ENCODE results near the gene ATXN1. TPM values are rescaled to one million over a fixed set of nuclear protein-coding genes. Genes with fewer than 3 reads are reported as not detected.

ATXN1 gene
- total RNA-seq, 2 donors from 2014 or later: 121 to 135 TPM

DNA sequence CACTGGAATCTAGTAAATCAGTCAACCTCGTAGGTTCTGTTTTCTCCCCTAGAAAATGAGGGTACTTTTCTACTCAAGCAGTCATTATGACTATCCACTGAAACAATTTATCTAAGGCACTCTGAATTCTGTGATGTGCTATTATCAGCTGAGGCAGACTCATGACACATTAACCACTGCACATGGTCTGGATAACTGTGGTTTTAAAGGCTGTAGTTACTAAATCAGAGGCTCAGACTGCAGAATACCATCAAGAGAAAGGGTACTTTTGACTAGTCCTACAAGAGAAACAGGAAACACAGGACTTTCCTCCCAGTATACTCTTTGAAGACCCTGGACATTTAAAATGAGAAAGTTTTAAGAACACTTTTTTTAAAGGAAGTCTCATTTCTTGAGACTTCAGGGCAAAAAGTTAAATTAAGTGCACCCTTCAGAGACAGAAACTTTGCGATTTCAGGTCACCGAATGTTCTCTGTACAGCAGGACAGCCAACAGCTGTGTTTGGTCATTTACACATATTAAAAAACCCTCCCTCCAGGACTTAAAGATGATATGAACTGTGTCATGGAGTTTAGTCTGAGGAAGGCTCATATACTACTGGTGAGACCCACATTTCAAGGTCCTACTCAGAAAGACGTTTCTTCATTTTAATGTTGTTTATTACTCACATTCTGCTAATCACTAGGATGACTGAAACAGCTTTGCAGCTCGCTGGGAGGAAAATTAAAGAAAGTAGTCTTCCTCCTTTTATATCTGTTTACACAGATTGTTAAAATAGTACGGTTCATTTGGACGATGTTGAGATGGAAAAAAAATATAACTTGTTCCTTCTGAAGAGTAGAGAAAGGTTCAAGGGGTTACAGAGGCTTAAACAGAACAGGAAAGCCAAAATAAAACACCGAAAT, 19.9 kb downstream of the ATXN1 start:
- H3K4me1 Mint-ChIP-seq: peaks cover 65% of the 10 kb centered on the region
- no peak overlapping the region for H3K4me3 Mint-ChIP-seq
- no peak for DNase-seq
- no peaks in the 10 kb centered on the region for H3K27me3 Mint-ChIP-seq
- H3K27ac Mint-ChIP-seq: peak overlapping the region; percentile 41
- no peaks in the 10 kb centered on the region for H3K9me3 ChIP-seq (ENCODE audit: control insufficient read depth, low read length, poor library complexity, severe bottlenecking)
- ATAC-seq: peak; percentile 61
- H3K36me3 Mint-ChIP-seq (ENCODE audit: low read depth): peaks cover 7% of the 10 kb centered on the region

GRCh38 chr6:16740097-16740496, 21.2 kb downstream of the ATXN1 start:
- peaks cover 59% of the 10 kb centered on the region for H3K4me1 Mint-ChIP-seq

DNA sequence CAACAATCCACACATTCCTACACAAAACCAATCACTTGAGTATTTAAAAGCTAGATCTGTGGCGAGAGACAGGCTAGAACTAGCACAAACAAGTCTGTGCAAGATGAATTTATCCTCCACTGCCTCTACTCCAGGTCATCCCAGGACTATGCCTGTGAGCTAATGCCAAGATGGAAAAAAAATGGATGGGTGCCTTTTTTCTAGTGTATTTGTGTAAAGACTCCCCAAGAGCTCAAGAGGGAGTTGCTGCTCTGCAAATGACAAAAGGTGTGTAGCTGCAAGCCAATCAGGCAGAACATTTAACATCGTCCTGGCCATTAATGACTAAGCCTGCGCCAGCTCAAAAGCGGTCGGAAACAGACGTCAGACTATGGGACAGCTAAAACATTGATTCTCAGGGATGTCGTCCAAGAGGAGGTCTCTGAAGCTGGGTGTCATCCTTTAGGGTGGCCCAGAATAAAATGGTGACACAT, 21.9 kb downstream of the ATXN1 start:
- ATAC-seq (no peak), DNase-seq (no peak)
- no peak overlapping the region for H3K4me3 Mint-ChIP-seq
- peaks cover 54% of the 10 kb centered on the region for H3K4me1 Mint-ChIP-seq
- H3K27ac Mint-ChIP-seq: peak overlapping the region; percentile 39
- no peaks in the 10 kb centered on the region for H3K27me3 Mint-ChIP-seq
- H3K9me3 ChIP-seq (ENCODE audit: control insufficient read depth, low read length, poor library complexity, severe bottlenecking): no peaks in the 10 kb centered on the region
- peaks cover 7% of the 10 kb centered on the region for H3K36me3 Mint-ChIP-seq (ENCODE audit: low read depth)

More at GRCh38 chr6:16740097-16740496, 21.2 kb downstream of the ATXN1 start:
- no peak for ATAC-seq
- Mint-ChIP-seq H3K4me3 (no peak overlapping the region), H3K27ac (peak overlapping the region; percentile 39), H3K27me3 (no peaks in the 10 kb centered on the region), H3K36me3 (ENCODE audit: low read depth) (peaks cover 7% of the 10 kb centered on the region)
- no peaks in the 10 kb centered on the region for H3K9me3 ChIP-seq (ENCODE audit: control insufficient read depth, low read length, poor library complexity, severe bottlenecking)
- no peak for DNase-seq

GRCh38 chr6:16737925-16738324, 23.3 kb downstream of the ATXN1 start:
- peak overlapping the region; percentile 56 for H3K27ac Mint-ChIP-seq
- peaks cover 45% of the 10 kb centered on the region for H3K4me1 Mint-ChIP-seq
- H3K27me3 Mint-ChIP-seq: no peaks in the 10 kb centered on the region
- ATAC-seq (no peak), DNase-seq (no peak)
- peaks cover 6% of the 10 kb centered on the region for H3K36me3 Mint-ChIP-seq (ENCODE audit: low read depth)
- no peak overlapping the region for H3K4me3 Mint-ChIP-seq
- H3K9me3 ChIP-seq (ENCODE audit: control insufficient read depth, low read length, poor library complexity, severe bottlenecking): no peaks in the 10 kb centered on the region

- Mint-ChIP-seq H3K27ac (peak overlapping the region; percentile 56), H3K4me1 (peaks cover 44% of the 10 kb centered on the region), H3K4me3 (peak overlapping the region; percentile 71), H3K36me3 (ENCODE audit: low read depth) (peaks cover 6% of the 10 kb centered on the region), H3K27me3 (no peaks in the 10 kb centered on the region)
- ATAC-seq (no peak), DNase-seq (no peak)
- no peaks in the 10 kb centered on the region for H3K9me3 ChIP-seq (ENCODE audit: control insufficient read depth, low read length, poor library complexity, severe bottlenecking)
These were observed 24.1 kb downstream of the ATXN1 start for GRCh38 chr6:16736856-16737775.

GRCh38 chr6:16735014-16735413, 26.2 kb downstream of the ATXN1 start:
- Mint-ChIP-seq H3K4me3 (no peak overlapping the region), H3K27ac (no peak overlapping the region), H3K27me3 (no peaks in the 10 kb centered on the region), H3K36me3 (ENCODE audit: low read depth) (peaks cover 6% of the 10 kb centered on the region), H3K4me1 (peaks cover 40% of the 10 kb centered on the region)
- no peak for DNase-seq
- ATAC-seq: no peak
- no peaks in the 10 kb centered on the region for H3K9me3 ChIP-seq (ENCODE audit: control insufficient read depth, low read length, poor library complexity, severe bottlenecking)

DNA sequence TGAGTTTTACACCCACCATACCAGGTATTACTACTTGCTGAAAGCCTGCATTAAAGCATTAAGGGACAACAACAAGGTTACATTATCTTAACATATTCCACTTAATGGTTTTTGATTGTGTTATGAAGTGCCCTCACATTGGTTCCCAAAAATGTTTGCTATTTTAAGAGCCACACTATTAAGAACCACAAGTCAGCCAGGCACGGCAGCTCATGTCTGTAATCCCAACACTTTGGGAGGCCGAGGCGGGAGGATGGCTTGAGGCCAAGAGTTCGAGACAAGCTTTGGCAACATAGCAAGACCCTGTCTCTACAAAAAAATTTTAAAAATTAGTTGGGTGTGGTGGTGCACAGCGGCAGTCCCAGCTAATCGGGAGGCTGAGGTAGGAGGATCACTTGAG, 28.2 kb downstream of the ATXN1 start:
- no peaks in the 10 kb centered on the region for H3K9me3 ChIP-seq (ENCODE audit: control insufficient read depth, low read length, poor library complexity, severe bottlenecking)
- DNase-seq: no peak
- Mint-ChIP-seq H3K4me3 (no peak overlapping the region), H3K4me1 (peaks cover 41% of the 10 kb centered on the region), H3K27ac (peak overlapping the region; percentile 92), H3K27me3 (no peaks in the 10 kb centered on the region), H3K36me3 (ENCODE audit: low read depth) (peaks cover 6% of the 10 kb centered on the region)
- ATAC-seq: no peak

- no peaks in the 10 kb centered on the region for H3K27me3 Mint-ChIP-seq
- H3K4me3 Mint-ChIP-seq: peak overlapping the region; percentile 79
- peaks cover 29% of the 10 kb centered on the region for H3K4me1 Mint-ChIP-seq
- DNase-seq: no peak
- no peaks in the 10 kb centered on the region for H3K9me3 ChIP-seq (ENCODE audit: control insufficient read depth, low read length, poor library complexity, severe bottlenecking)
- H3K36me3 Mint-ChIP-seq (ENCODE audit: low read depth): peaks cover 2% of the 10 kb centered on the region
- H3K27ac Mint-ChIP-seq: peak overlapping the region; percentile 92
- peak; percentile 65 for ATAC-seq
These were observed 29.7 kb downstream of the ATXN1 start for GRCh38 chr6:16731478-16732051.

DNA sequence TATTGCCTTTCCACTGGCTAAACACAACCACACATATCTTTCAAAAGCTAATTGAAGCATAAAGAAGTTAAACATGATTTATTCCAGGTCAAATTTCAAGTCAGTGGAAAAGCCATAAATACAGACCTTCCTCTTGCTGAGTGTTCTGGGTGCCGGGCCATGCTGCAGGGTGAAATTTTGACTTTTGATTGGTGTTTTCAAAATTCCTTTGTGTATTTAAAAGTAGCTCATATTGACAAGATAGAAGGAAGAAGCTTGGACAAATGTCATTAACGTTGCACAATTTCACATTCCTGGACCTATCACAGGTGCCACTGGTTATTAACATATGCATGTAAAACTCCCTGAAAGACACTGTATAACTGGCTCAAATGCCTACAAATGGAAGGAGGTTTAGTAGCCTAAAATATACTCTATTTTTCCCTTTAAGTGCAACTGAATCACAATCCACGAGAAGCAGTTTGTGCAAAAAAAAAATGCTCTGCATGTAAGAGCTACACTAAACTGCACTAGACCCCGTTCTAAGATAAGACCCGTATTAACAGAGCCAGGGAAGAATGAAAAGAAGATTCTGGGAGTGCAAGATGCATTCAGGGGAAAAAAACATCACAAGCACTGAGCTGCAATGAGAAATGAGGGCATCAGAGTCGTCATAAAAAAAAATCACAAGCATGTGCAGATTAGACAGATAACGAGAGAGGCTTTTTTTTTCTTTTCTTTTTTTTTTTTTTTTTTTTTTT, 30.4 kb downstream of the ATXN1 start:
- Mint-ChIP-seq H3K4me1 (peaks cover 29% of the 10 kb centered on the region), H3K27me3 (no peaks in the 10 kb centered on the region), H3K36me3 (ENCODE audit: low read depth) (peaks cover 2% of the 10 kb centered on the region), H3K4me3 (peak overlapping the region; percentile 79), H3K27ac (peak overlapping the region; percentile 92)
- ATAC-seq (peak; percentile 74), DNase-seq (no peak)
- H3K9me3 ChIP-seq (ENCODE audit: control insufficient read depth, low read length, poor library complexity, severe bottlenecking): no peaks in the 10 kb centered on the region

GRCh38 chr6:16729744-16730143, 31.5 kb downstream of the ATXN1 start:
- ATAC-seq (no peak), DNase-seq (no peak)
- no peaks in the 10 kb centered on the region for H3K27me3 Mint-ChIP-seq
- peaks cover 30% of the 10 kb centered on the region for H3K4me1 Mint-ChIP-seq
- H3K4me3 Mint-ChIP-seq: no peak overlapping the region
- H3K36me3 Mint-ChIP-seq (ENCODE audit: low read depth): peaks cover 2% of the 10 kb centered on the region
- H3K9me3 ChIP-seq (ENCODE audit: control insufficient read depth, low read length, poor library complexity, severe bottlenecking): no peaks in the 10 kb centered on the region
- H3K27ac Mint-ChIP-seq: peak overlapping the region; percentile 24

DNA sequence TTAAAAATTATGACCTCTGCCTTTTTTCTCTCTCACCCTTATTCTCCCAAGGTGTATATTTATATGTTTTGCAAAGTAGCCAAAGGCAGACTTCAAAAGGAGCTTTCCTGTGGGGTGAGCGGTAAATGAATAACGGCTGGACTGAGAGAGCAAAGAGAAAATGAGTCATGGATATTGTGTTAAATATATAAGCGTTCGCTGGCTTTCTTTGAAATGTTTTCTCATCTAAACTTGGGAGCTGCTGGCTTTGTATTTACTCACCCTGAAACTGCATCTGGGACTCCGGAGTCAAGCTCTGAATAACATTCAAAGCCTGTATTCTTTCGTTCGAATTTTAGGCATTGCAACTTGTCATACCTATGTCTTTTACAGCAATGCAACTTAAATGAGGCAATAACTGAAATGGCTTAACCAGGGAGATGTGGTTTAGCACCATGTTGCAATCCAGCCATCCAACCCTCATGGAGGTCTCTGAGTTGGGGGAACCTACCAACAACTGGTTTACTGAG, 32.0 kb downstream of the ATXN1 start:
- Mint-ChIP-seq H3K27ac (no peak overlapping the region), H3K4me1 (peaks cover 31% of the 10 kb centered on the region), H3K36me3 (ENCODE audit: low read depth) (peaks cover 2% of the 10 kb centered on the region), H3K4me3 (peak overlapping the region; percentile 31), H3K27me3 (no peaks in the 10 kb centered on the region)
- ATAC-seq (no peak), DNase-seq (no peak)
- H3K9me3 ChIP-seq (ENCODE audit: control insufficient read depth, low read length, poor library complexity, severe bottlenecking): no peaks in the 10 kb centered on the region

DNA sequence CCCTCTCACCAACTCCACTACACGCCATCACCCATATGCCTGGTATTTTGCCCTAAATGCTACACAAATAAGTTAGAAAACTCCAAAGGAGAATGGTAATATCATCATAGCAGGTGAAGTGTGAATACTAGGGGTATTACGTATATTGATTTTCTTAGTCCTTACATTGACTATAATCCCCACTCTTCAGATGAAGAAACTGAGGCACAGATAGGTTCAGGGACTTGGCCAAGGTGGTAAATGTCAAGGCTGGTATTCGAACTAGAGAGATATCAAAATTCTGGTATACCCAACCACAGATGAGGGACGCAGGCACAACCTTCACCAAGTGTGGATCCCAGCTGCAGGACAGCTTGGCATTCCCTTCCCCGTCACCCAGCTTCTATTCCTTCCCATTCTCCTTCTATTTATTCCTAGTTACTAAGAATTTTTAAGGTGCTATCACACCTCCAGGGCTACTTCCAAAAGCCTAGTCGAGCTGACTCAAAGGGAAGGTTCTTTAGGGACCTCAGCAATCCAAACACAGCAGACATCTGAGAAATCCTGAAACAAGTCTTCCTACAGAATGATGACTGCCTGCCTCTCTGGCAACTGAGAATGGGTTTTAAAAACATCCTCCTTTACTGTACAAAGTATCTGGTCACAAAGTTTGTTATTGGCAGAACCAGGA, 32.6 kb downstream of the ATXN1 start:
- Mint-ChIP-seq H3K4me3 (peak overlapping the region; percentile 31), H3K4me1 (peaks cover 33% of the 10 kb centered on the region), H3K27me3 (no peaks in the 10 kb centered on the region), H3K36me3 (ENCODE audit: low read depth) (no peaks in the 10 kb centered on the region), H3K27ac (no peak overlapping the region)
- no peak for DNase-seq
- no peaks in the 10 kb centered on the region for H3K9me3 ChIP-seq (ENCODE audit: control insufficient read depth, low read length, poor library complexity, severe bottlenecking)
- ATAC-seq: no peak
